ENCODE results near the gene BACE1. TPM values are rescaled to one million over a fixed set of nuclear protein-coding genes. Genes with fewer than 3 reads are reported as not detected.

BACE1 gene
- total and polyA plus RNA-seq, 2 of the 13 experiments (the other 11 are each of a cell fraction or from before 2014, with no cell fraction given), result 7.5 to 17.9 TPM

DNA sequence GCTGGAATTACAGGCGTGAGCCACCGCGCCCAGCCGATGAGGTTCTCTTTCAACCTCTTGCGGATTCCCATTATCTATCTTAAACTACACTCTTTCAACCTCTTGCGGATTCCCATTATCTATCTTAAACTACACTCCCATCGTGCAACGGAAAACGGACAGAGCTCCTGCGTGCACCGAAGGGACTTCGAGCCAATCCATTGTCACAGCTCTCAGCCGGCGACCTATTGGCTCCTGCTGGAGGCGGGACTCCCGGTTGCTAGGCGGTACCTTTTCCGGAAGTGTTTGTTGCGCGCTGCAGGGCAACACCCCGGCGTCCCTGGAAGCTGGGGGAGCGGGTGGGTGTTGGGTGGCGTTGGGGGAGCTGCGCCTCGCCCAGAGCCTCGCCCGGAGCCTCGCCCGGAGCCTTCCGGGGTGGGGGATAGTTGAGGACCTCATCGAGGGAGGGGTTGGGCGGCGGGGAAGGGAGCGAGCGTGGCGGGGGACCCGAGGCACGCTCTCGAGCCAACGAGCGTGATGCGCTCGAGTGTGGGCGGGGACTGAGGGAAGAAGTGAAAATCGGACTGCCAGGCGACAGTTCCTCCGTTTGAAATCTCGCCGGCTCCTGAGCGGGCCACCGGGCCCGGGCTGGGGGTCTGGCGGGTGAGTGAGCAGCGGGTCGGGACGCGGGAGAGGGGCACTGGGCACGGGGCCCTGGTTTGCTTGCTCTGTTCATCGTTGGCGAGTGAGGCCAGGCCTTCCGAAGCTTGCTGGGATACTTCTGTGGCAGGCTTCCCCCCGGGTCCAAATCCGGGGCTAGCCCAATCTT lies 11.7 kb upstream of the BACE1 start, which contains the start of gene CEP164 (continued):
- TF ChIP-seq, protein P1, sequence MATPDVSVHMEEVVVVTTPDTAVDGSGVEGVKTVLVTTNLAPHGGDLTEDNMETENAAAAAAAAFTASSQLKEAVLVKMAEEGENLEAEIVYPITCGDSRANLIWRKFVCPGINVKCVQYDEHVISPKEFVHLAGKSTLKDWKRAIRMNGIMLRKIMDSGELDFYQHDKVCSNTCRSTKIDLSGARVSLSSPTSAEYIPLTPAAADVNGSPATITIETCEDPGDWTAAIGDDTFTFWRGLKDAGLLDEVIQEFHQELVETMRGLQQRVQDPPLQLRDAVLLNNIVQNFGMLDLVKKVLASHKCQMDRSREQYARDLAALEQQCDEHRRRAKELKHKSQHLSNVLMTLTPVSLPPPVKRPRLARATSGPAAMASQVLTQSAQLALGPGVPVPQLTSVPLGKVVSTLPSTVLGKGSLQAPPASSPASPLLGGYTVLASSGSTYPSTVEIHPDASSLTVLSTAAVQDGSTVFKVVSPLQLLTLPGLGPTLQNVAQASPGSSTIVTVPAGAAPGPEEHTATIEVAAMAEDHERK (CRISPR knock-in tag; IDR thresholded peaks at IDR 0.05; ENCODE audit: low read depth), result peak; percentile 54; the same call in 1 of the 2 replicates
- TF ChIP-seq, protein P2, sequence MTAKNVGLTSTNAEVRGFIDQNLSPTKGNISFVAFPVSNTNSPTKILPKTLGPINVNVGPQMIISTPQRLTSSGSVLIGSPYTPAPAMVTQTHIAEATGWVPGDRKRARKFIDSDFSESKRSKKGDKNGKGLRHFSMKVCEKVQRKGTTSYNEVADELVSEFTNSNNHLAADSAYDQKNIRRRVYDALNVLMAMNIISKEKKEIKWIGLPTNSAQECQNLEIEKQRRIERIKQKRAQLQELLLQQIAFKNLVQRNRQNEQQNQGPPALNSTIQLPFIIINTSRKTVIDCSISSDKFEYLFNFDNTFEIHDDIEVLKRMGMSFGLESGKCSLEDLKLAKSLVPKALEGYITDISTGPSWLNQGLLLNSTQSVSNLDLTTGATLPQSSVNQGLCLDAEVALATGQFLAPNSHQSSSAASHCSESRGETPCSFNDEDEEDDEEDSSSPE (CRISPR knock-in tag; IDR thresholded peaks at IDR 0.05), result peak; percentile 36; the same call in 1 of the 2 replicates
- peak; percentile 57; the same call in 1 of the 2 replicates for TF ChIP-seq KAT8 (CRISPR knock-in tag; IDR thresholded peaks at IDR 0.05)
- TF ChIP-seq CENPX (CRISPR knock-in tag; IDR thresholded peaks at IDR 0.05), result no peak
- peak; percentile 36; the same call in 1 of the 2 replicates for TF ChIP-seq THYN1 (CRISPR knock-in tag; IDR thresholded peaks at IDR 0.05; ENCODE audit: borderline replicate concordance, low read depth)
- no peak for TF ChIP-seq STAG1 (CRISPR knock-in tag; IDR thresholded peaks at IDR 0.05)
- 0 out of 2 replicates have a peak, but pooled peaks have one; percentile 24 for TF ChIP-seq ZNF782 (CRISPR knock-in tag; IDR thresholded peaks at IDR 0.05; ENCODE audit: borderline replicate concordance)
- TF ChIP-seq ZSCAN30 (CRISPR knock-in tag; IDR thresholded peaks at IDR 0.05), result no peak
- peak; percentile 99 for TF ChIP-seq NFYB (CRISPR knock-in tag; IDR thresholded peaks at IDR 0.05)
- TF ChIP-seq, protein P3, sequence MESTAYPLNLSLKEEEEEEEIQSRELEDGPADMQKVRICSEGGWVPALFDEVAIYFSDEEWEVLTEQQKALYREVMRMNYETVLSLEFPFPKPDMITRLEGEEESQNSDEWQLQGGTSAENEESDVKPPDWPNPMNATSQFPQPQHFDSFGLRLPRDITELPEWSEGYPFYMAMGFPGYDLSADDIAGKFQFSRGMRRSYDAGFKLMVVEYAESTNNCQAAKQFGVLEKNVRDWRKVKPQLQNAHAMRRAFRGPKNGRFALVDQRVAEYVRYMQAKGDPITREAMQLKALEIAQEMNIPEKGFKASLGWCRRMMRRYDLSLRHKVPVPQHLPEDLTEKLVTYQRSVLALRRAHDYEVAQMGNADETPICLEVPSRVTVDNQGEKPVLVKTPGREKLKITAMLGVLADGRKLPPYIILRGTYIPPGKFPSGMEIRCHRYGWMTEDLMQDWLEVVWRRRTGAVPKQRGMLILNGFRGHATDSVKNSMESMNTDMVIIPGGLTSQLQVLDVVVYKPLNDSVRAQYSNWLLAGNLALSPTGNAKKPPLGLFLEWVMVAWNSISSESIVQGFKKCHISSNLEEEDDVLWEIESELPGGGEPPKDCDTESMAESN (CRISPR knock-in tag; conservative IDR thresholded peaks at IDR 0.05), result peak; percentile 48; the same call in 1 of the 2 replicates
- TF ChIP-seq ZSCAN20 (CRISPR knock-in tag; IDR thresholded peaks at IDR 0.05; ENCODE audit: borderline replicate concordance), result 0 out of 2 replicates have a peak, but pooled peaks have one; percentile 65
- TF ChIP-seq ZMAT3 (CRISPR knock-in tag; conservative IDR thresholded peaks at IDR 0.05), result no peak; the same call in 1 of the 2 replicates
- TF ChIP-seq HOXA3 (CRISPR knock-in tag; IDR thresholded peaks at IDR 0.05), result 0 out of 2 replicates have a peak, but pooled peaks have one; percentile 7
- peak; percentile 72; the same call in 1 of the 2 replicates for TF ChIP-seq ZNF749 (CRISPR knock-in tag; IDR thresholded peaks at IDR 0.05; ENCODE audit: borderline replicate concordance)
- TF ChIP-seq, protein P4, sequence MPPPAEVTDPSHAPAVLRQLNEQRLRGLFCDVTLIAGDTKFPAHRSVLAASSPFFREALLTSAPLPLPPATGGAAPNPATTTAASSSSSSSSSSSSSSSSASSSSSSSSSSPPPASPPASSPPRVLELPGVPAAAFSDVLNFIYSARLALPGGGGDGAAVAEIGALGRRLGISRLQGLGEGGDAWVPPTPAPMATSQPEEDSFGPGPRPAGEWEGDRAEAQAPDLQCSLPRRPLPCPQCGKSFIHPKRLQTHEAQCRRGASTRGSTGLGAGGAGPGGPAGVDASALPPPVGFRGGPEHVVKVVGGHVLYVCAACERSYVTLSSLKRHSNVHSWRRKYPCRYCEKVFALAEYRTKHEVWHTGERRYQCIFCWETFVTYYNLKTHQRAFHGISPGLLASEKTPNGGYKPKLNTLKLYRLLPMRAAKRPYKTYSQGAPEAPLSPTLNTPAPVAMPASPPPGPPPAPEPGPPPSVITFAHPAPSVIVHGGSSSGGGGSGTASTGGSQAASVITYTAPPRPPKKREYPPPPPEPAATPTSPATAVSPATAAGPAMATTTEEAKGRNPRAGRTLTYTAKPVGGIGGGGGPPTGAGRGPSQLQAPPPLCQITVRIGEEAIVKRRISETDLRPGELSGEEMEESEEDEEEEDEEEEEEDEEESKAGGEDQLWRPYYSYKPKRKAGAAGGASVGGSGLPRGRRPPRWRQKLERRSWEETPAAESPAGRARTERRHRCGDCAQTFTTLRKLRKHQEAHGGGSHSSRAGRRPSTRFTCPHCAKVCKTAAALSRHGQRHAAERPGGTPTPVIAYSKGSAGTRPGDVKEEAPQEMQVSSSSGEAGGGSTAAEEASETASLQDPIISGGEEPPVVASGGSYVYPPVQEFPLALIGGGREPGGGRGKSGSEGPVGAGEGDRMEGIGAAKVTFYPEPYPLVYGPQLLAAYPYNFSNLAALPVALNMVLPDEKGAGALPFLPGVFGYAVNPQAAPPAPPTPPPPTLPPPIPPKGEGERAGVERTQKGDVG (CRISPR knock-in tag; IDR thresholded peaks at IDR 0.05; ENCODE audit: borderline replicate concordance), result 0 out of 2 replicates have a peak, but pooled peaks have one; percentile 34
- peak; percentile 64; the same call in 1 of the 2 replicates for TF ChIP-seq ZMYM3 (CRISPR knock-in tag; IDR thresholded peaks at IDR 0.05)
- TF ChIP-seq ZNF776 (CRISPR knock-in tag; IDR thresholded peaks at IDR 0.05), result no peak
- TF ChIP-seq, protein P5, sequence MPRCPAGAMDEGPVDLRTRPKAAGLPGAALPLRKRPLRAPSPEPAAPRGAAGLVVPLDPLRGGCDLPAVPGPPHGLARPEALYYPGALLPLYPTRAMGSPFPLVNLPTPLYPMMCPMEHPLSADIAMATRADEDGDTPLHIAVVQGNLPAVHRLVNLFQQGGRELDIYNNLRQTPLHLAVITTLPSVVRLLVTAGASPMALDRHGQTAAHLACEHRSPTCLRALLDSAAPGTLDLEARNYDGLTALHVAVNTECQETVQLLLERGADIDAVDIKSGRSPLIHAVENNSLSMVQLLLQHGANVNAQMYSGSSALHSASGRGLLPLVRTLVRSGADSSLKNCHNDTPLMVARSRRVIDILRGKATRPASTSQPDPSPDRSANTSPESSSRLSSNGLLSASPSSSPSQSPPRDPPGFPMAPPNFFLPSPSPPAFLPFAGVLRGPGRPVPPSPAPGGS (CRISPR knock-in tag; IDR thresholded peaks at IDR 0.05), result no peak
- peak; percentile 51; the same call in 1 of the 2 replicates for TF ChIP-seq HCFC1 (IDR thresholded peaks at IDR 0.05; ENCODE audit: low read depth, low read length)
